Thyroid gland (tissue), 4 donors: Measurements from ENCODE around the gene SLC25A36.

Experiments used
- CTCF ChIP-seq, 6 experiments: fragments of 200-600 bp in 3 of 6; fragments of 450-650 bp in 3 of 6; sonication (generic) in 3 of 6; IDR thresholded peaks; one replicate each; pipeline ENCODE4 v1.5.1; 2016 to 2019; ENCODE audit warnings: antibody characterized with exemption in 6 of 6, mild to moderate bottlenecking in 2 of 6, inconsistent platforms in 1 of 6, moderate library complexity in 1 of 6
- POLR2A ChIP-seq, 2 donors: fragments of 450-650 bp; IDR thresholded peaks; one replicate each; pipeline ENCODE4 v1.6.1; 2017; ENCODE audit warnings: antibody characterized with exemption in 2 of 2, mild to moderate bottlenecking in 2 of 2, moderate library complexity in 1 of 2

- no peak for TF ChIP-seq CTCF (IDR thresholded peaks at IDR 0.05)
- no peak for TF ChIP-seq POLR2A (IDR thresholded peaks at IDR 0.05)
Measured at GRCh38 chr3:140931016-140931454, 10.6 kb upstream of the SLC25A36 start.
